HG03064 (cell line): ENCODE data around the gene COL13A1.

Experiments used
- ATAC-seq: cut with Tn5 transposase; IDR thresholded peaks from one replicate; pipeline ENCODE4 v1.9.1; 2021; ENCODE audit warnings: low read depth; ENCODE audit not compliant: unreplicated experiment

COL13A1 gene

GRCh38 chr10:69789164-69789576 lies 12.5 kb upstream of the COL13A1 start:
- no peak for ATAC-seq

DNA sequence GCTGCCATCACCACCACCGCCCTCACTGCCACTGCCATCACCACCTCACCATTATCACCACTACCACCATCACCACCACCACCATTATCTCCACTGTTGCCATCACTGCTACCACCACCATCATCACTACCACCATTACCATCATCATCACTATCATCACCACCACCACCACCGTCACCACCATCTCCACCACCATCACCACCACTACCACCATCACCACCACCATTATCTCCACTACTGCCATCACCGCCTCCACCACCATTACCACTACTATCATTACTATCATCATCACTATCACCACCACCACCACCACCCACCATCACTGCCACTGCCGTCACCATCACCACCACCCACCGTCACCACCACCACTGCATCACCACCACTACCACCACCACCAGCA lies 9.9 kb upstream of the COL13A1 start:
- ATAC-seq, result no peak

- ATAC-seq, result no peak
Measured at GRCh38 chr10:69792341-69792740, 9.4 kb upstream of the COL13A1 start.

DNA sequence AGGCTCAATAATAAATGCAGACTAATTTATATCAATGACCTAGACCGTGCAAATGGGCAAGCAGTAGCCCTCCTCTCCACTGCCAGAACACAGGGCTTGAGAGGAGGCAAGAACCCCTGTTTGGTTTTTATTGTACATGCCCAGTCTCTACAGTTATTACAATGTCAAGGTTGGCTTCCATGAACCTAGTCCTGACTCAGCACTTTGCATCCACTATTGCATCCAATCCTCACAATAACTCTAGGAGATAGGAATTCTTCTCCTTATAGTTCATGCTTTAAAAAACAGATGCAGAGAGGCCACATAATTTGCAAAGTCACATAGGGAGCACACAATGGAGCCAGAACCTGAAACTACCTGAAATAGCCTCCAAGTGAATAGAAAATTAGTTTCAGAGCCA lies 7.0 kb upstream of the COL13A1 start:
- no peak for ATAC-seq

- ATAC-seq, result no peak
Measured at GRCh38 chr10:69795242-69795934, 6.3 kb upstream of the COL13A1 start.

DNA sequence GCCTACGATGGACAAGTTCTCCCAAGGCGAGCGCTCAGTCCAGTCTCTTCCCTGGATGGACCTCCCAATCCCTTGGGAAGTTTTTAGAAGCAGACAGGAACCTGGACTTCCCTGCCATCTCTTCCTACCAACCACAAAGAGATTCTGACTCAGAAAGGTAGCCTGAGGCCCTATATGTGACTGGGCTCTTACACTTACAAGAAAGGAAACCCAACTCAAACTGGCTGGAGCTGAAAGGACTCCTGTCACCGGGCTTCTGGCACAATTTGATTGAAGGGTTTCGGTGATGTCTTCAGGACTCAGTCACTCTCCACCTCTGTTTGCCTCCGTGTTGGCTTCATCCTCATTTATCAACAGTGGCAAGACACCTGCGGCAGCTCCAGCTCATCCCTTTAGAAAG lies 3.7 kb upstream of the COL13A1 start:
- ATAC-seq, result no peak

DNA sequence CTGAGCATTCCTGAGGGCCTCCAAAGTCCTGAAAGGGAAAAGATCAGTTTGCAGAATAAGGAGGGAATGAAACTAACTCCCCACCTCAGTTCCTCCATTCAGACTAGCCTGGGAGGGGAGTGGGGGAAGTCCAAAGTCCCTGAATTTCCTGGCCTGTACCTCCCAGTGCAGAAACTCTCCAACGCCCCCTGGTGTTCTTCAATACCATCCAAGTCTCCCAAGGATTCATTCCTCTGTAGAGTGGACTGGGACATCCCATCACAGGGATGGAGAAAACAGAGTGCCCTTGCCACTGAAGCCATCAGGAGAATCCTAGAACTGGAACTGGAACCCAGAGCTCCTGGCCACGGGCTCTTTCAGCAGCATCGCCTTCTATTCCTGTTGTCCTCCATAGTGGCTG lies 1.6 kb upstream of the COL13A1 start:
- no peak for ATAC-seq

DNA sequence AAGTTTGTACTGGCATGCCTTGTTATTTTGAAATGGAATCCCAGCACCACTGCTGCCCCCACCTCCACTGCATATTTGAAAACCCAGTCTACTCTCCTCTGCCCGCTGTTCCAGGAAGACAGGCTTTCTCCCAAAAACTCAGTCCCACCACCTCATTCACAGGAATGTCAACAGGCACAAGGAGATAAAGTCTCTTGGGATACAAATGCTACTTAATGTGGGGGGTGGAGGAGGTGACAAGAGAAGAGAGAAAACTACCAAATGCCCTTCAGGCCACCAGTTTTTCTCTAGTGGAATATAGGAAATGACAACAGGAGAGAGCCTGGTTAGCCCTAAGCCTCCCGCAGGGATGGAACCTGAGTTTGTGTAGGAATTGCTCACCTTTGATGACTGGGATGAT lies 1.0 kb upstream of the COL13A1 start:
- no peak for ATAC-seq

- ATAC-seq, result no peak
Measured at GRCh38 chr10:69801094-69801433, 642 bp upstream of the COL13A1 start.

DNA sequence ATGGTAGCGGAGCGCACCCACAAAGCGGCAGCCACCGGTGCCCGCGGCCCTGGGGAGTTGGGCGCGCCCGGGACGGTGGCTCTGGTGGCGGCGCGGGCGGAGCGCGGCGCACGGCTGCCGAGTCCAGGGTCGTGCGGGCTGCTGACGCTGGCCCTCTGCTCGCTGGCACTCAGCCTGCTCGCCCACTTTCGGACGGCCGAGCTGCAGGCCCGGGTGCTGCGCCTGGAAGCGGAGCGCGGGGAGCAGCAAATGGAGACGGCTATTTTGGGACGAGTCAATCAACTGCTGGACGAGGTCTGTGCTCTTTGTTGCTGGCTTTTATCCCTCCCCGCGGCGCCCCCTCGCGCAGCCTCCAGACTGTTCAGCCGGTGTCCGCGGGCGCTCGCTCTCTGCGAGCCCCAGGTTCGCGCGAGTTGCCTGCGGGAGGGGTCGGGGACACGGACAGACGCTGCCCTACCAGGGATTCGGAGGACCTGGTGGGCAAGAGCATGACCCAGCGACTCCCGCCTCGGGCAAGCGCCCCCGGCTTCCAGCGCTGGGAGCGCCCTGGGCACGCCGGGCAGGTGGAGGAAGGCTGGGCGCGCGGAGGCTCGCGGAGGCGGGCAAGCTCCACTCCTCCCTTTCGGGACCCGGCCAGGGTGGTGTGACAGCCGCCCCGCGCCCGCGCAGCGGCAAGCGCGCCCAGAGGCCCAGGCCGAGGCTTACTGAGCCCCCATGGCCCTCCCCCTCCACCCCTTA lies 887 bp downstream of the COL13A1 start:
- ATAC-seq, result no peak

DNA sequence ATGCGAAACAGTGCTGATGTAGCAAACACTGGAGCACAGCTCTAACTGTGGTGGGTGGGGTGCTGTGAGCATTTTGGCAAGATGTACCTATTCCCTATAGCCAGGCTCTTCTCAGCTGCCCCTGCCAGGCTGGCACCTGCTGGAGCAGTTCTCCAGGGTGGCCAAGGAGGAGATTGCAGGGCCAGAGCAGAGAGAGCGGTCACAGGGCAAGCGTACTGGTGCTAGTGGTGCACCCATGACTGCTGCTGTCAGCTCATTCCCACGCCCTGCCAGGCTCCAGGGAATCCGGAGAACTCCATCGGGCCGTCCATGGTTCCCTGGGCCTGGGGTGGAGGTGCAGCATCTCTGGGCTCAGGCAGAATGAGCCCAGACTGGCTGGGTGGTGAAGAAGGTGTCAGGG lies 2.1 kb downstream of the COL13A1 start:
- ATAC-seq, result no peak

GRCh38 chr10:69804775-69805174 lies 3.1 kb downstream of the COL13A1 start:
- ATAC-seq, result no peak

DNA sequence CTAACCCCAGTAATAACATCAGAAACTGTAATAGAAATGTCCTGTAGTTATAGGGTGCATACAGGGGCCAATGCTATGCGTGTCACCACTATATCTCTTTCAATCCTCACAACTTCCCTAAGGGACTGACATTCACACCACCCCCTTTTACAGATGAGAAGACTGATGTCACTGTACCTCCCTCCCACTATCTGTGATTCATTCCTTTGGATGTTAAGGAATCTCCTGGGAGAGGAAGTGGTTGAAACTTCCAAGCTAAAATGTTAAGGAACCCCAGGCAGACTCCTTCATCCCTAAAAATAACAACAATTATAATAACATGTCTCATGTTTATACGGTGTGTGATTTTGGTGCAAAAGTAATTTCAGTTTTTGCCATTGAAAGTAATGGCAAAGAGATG lies 5.4 kb downstream of the COL13A1 start:
- ATAC-seq, result no peak

GRCh38 chr10:69807696-69808095 lies 6.0 kb downstream of the COL13A1 start:
- no peak for ATAC-seq

DNA sequence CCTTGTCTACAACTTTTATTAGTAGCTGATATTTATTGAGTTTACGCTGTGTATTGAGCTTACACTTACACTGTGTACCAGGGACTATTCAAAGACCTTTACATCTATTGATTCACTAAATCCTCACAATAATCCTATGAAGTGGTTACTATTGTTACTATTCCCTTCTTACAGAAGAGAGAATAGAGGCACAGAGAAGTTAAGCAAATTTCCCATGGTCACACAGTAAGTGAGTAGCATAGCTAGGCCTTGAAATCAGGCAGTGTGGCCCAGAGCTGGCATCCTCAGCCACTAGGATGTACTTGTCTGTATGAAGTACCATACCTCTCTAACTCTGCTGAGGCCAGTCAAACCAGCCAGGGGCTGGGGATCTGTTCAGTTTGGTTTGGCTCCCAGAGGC lies 7.6 kb downstream of the COL13A1 start:
- ATAC-seq, result no peak

GRCh38 chr10:69810097-69810496 lies 8.4 kb downstream of the COL13A1 start:
- ATAC-seq, result no peak

DNA sequence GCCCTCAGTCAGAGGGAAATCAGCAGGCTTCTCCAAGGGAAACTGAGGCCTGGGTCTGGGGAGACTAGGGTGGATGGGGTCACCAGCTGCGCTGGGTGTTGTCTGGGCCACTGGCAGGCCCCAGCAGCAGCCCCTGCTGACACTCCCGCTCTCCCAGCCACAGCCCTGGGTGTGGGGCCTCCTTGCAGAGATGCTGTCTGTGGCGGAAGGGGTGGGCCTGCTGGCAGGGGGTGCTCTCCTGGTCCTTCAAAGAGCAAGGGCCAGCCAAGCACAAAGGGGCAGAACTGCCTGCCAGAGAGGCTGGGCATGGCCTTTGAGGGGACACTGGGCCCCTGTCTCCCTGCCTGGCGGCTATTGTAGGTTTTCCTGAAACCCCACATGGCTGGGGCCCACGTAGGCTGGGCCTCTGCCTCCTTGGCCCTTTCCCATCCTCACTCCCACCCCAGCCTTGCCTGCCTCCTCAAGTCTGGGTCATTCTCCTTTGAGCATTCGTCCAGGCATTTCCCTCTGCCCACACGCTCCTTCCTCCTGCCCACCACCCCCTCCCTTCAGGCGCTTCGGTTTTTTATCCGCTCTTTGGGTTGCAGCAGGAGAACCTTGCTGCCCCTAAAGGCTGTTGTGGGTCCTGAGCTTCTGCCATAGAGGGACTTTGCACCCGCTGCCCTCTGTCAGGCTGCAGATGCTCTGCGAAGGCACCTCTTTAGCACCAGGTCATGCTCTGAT lies 9.1 kb downstream of the COL13A1 start:
- ATAC-seq, result no peak

DNA sequence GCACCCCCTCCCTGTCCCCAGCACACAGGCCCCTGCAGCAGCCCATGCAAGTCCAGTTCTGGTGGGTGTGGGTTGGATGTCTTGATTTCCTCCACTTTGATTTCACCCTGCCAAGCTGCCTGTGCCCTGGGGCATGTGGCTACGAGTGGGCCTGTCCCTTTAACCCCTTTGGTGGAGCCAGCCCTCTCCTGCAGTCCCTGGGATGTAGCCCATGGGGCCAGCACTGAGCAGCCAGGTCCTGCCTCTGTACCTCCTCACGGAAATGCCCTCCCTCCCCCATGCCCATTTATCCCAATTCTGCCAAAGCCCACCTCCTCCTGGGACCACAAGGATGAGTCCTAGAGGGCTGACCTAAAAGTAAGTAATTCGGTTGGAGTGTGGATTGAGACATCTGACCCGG lies 11.9 kb downstream of the COL13A1 start:
- ATAC-seq, result no peak

DNA sequence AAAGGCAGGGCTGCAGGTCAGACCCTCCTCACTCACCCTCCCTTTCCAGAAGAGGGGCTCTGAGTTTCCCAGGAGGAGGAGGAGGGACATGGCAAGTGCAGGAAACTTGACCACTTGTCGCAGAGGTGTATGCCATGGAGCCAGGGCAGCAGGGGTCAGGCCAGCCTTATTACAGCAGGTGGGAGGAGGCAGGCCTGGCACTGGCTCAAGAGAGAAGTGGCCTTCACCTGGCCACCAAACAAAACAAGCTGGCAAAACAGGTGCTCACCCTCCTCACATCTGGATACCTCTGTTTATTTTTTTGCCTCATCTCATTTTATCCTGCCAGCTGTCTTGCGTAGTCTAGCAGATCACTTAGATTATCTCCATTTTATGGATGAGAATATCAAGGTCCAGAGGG lies 12.5 kb downstream of the COL13A1 start:
- no peak for ATAC-seq

DNA sequence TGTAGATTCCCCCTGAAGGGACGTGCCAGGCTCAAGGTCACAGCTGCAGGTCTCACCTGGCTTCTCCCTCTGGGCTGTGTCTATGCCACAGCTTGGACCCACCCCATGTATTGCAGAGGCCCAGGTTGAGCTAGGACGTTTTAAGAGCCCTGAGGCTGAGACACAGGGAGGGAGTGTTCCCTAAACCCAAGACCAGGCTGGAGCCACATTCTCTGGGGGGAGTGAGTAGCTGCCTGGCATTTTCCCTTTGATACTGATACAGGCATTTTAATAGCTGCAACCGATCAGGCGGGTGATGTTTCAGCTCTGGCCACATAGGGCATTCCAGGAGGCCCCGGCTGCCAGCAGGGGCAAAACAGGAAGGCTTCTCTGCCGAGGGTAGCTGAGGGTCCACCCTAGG lies 13.4 kb downstream of the COL13A1 start:
- ATAC-seq, result no peak

DNA sequence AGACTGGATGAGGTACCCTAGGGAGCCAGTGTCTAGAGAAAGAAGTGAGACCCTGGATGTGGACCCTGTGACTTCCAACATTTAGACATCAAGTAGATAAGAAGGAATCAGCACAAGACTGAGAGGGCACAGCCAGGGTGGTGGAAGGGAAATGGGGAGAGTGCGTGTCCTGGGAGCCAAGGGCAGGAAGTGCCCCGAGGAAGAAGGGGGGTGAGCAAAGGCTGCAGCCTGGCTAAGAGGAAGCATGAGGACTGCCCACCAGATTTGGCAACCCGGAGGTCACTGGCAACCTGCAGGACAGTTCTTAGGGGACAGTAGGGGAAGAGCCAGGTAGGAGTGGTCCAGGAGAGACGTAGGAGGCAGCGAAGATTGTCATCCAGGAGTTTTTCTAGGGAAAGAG lies 14.8 kb downstream of the COL13A1 start:
- ATAC-seq, result no peak

DNA sequence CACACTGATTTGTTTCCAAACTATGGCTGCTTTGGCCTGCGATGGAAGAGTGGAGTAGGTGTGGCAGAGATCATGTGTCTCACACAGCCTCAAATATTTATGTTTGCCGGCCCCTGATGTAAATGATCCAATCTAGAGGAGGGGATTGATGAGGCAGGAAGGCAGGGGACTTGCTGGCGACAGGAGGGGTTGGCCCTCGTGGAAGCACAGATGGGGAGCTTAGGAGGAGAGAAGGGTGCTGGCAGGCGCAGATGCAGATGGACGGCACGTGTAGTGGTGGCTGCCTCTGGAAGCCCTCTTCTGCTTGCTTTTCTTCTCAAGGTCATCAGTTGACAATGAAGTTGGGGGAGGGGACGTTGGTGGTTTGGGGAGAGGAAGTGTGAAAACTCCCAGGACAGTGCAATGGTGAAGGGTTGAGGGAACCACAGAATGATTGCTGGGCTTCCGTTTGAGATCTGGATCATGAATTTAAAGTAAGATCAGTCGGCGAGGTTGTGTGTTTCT lies 15.4 kb downstream of the COL13A1 start:
- ATAC-seq, result no peak
